IMR-90 (cell line): ENCODE measurements around the gene ADAM23. TPM values are rescaled to one million over a fixed set of nuclear protein-coding genes. Genes with fewer than 3 reads are reported as not detected.

ENCODE experiments used
- ATAC-seq: fragments of 200-7000 bp; cut with Tn5 transposase; 2 replicates; pipeline ENCODE4 v1.9.1; 2020; ENCODE audit warnings: low read depth, mild to moderate bottlenecking, moderate library complexity
- BruUV-seq: library from RNA; stranded (reverse); fragments of 400-500 nt; replicated peaks from 2 replicates; lab custom pipeline; 2021; lab: Mats Ljungman, UMichigan
- CTCF ChIA-PET: fragments of 300-600 bp; formaldehyde crosslinking; extraction: SDS; loops from one replicate; lab custom pipeline; 2021; ENCODE audit warnings: antibody characterized with exemption; lab: Yijun Ruan, JAX
- POLR2A ChIA-PET: fragments of 300-600 bp; sonication (Branson Sonifier 250); formaldehyde crosslinking; loops from one replicate; lab custom pipeline; 2022; ENCODE audit warnings: antibody characterized with exemption; ENCODE audit not compliant: unreplicated experiment; lab: Charles Lee
- DNase-seq: peaks from one replicate; pipeline ENCODE4 v3.0.0; 2013
- H2AFZ ChIP-seq: replicated peaks from 2 replicates; pipeline ENCODE3; 2013; ENCODE audit warnings: low read length, mild to moderate bottlenecking; ENCODE audit not compliant: poor library complexity
- H2AK5ac ChIP-seq: 2 replicates; pipeline ENCODE4 v1.6.1; 2013; ENCODE audit warnings: low read depth, low read length, inconsistent platforms
- H2AK9ac ChIP-seq: replicated peaks from 2 replicates; pipeline ENCODE3; 2013; ENCODE audit warnings: mild to moderate bottlenecking, low read depth, low read length, moderate library complexity; ENCODE audit not compliant: poor library complexity
- H2BK120ac ChIP-seq: 2 replicates; pipeline ENCODE4 v1.6.1; 2013; ENCODE audit warnings: low read depth, low read length, inconsistent platforms
- H2BK15ac ChIP-seq: 3 replicates; pipeline ENCODE4 v1.6.1; 2013; ENCODE audit warnings: low read depth, low read length, inconsistent platforms
- H2BK20ac ChIP-seq: 2 replicates; pipeline ENCODE4 v1.6.1; 2013; ENCODE audit warnings: low read depth, mild to moderate bottlenecking, inconsistent platforms, low read length, moderate library complexity
- H2BK5ac ChIP-seq: 2 replicates; pipeline ENCODE4 v1.6.1; 2013; ENCODE audit warnings: mild to moderate bottlenecking, low read depth, low read length, inconsistent platforms; ENCODE audit not compliant: poor library complexity, severe bottlenecking
- H3K14ac ChIP-seq: replicated peaks from 2 replicates; pipeline ENCODE4 v1.6.1; 2013; ENCODE audit warnings: low read depth, low read length, inconsistent platforms
- H3K18ac ChIP-seq: 2 replicates; pipeline ENCODE4 v1.6.1; 2013; ENCODE audit warnings: low read depth, low read length, control low read depth
- H3K23ac ChIP-seq: 2 replicates; pipeline ENCODE4 v1.6.1; 2013; ENCODE audit warnings: low read depth, low read length, inconsistent platforms
- H3K27ac ChIP-seq: 2 replicates; pipeline ENCODE4 v1.5.1; 2013; ENCODE audit warnings: mild to moderate bottlenecking, control low read depth, low read length; ENCODE audit not compliant: insufficient read depth
- H3K27me3 ChIP-seq: 2 replicates; pipeline ENCODE4 v1.6.1; 2013; ENCODE audit warnings: low read length; ENCODE audit not compliant: control insufficient read depth, insufficient read depth
- H3K36me3 ChIP-seq: 2 replicates; pipeline ENCODE4 v1.6.1; 2013; ENCODE audit warnings: low read length, mixed read lengths; ENCODE audit not compliant: control insufficient read depth, insufficient read depth
- H3K4ac ChIP-seq: 2 replicates; pipeline ENCODE4 v1.6.1; 2013; ENCODE audit warnings: low read depth, low read length, inconsistent platforms
- H3K4me1 ChIP-seq: 2 replicates; pipeline ENCODE4 v1.6.1; 2013; ENCODE audit warnings: low read length, mixed read lengths; ENCODE audit not compliant: control insufficient read depth, insufficient read depth
- H3K4me2 ChIP-seq: 2 replicates; pipeline ENCODE4 v1.6.1; 2013; ENCODE audit warnings: low read depth, mild to moderate bottlenecking, control low read depth, low read length, moderate library complexity
- H3K4me3 ChIP-seq: 2 replicates; pipeline ENCODE4 v1.5.1; 2013; ENCODE audit warnings: low read depth, mild to moderate bottlenecking, control low read depth, low read length, moderate library complexity; ENCODE audit not compliant: insufficient read depth
- H3K56ac ChIP-seq: 2 replicates; pipeline ENCODE4 v1.6.1; 2013; ENCODE audit warnings: low read length, inconsistent platforms; ENCODE audit not compliant: insufficient read depth; ENCODE audit errors: extremely low read depth
- H3K79me1 ChIP-seq, 2 experiments: 2 replicates each; pipeline ENCODE4 v1.6.1; 2013; ENCODE audit warnings: low read length in 2 of 2, inconsistent platforms in 1 of 2, low read depth in 1 of 2
- H3K9ac ChIP-seq: 2 replicates; pipeline ENCODE4 v1.6.1; 2013; ENCODE audit warnings: low read depth, low read length, control low read depth
- H3K9me1 ChIP-seq: 2 replicates; pipeline ENCODE4 v1.6.1; 2013; ENCODE audit warnings: low read length, inconsistent platforms; ENCODE audit not compliant: insufficient read depth
- H3K9me3 ChIP-seq: 2 replicates; pipeline ENCODE4 v1.6.1; 2013; ENCODE audit warnings: low read length; ENCODE audit not compliant: control insufficient read depth, insufficient read depth
- H4K20me1 ChIP-seq: 2 replicates; pipeline ENCODE4 v1.6.1; 2013; ENCODE audit warnings: low read length, inconsistent platforms; ENCODE audit not compliant: insufficient read depth
- H4K5ac ChIP-seq: 2 replicates; pipeline ENCODE4 v1.6.1; 2013; ENCODE audit warnings: mild to moderate bottlenecking, low read depth, low read length, control low read depth
- H4K8ac ChIP-seq, 2 experiments: 2 replicates each; pipeline ENCODE4 v1.6.1; 2013; ENCODE audit warnings: low read depth in 2 of 2, low read length in 2 of 2, control low read depth in 1 of 2, inconsistent platforms in 1 of 2
- H4K91ac ChIP-seq: 2 replicates; pipeline ENCODE4 v1.6.1; 2013; ENCODE audit warnings: low read depth, low read length, inconsistent platforms; ENCODE audit not compliant: insufficient read depth
- CEBPB ChIP-seq: IDR thresholded peaks from 2 replicates; pipeline ENCODE4 v1.6.1; 2012; ENCODE audit warnings: low read depth, low read length, improper control_type of control experiment
- CHD1 ChIP-seq: IDR thresholded peaks from 2 replicates; pipeline ENCODE4 v1.6.1; 2012; ENCODE audit warnings: low read depth, low read length, improper control_type of control experiment
- CTCF ChIP-seq: conservative IDR thresholded peaks from 2 replicates; pipeline ENCODE4 v1.5.1; 2012; ENCODE audit warnings: mild to moderate bottlenecking, low read depth, low read length, improper control_type of control experiment
- FOS ChIP-seq: fragments of 150-350 bp; IDR thresholded peaks from 2 replicates; pipeline ENCODE4 v1.6.1; 2016; ENCODE audit warnings: low read depth, low read length
- MAFK ChIP-seq: IDR thresholded peaks from 2 replicates; pipeline ENCODE4 v1.6.1; 2012; ENCODE audit warnings: low read depth, low read length, improper control_type of control experiment
- MAZ ChIP-seq: IDR thresholded peaks from 2 replicates; pipeline ENCODE4 v1.6.1; 2012; ENCODE audit warnings: low read depth, mild to moderate bottlenecking, low read length, improper control_type of control experiment, moderate library complexity, borderline replicate concordance
- MXI1 ChIP-seq: IDR thresholded peaks from 2 replicates; pipeline ENCODE4 v1.6.1; 2012; ENCODE audit warnings: low read depth, mild to moderate bottlenecking, low read length, moderate library complexity, borderline replicate concordance
- POLR2A ChIP-seq: IDR thresholded peaks from 2 replicates; pipeline ENCODE4 v1.6.1; 2012; ENCODE audit warnings: mild to moderate bottlenecking, low read depth, low read length
- RAD21 ChIP-seq: IDR thresholded peaks from 2 replicates; pipeline ENCODE4 v1.6.1; 2012; ENCODE audit warnings: low read length, improper control_type of control experiment
- RCOR1 ChIP-seq: IDR thresholded peaks from 2 replicates; pipeline ENCODE4 v1.6.1; 2012; ENCODE audit warnings: mild to moderate bottlenecking, low read length, improper control_type of control experiment; ENCODE audit not compliant: insufficient replicate concordance
- RFX5 ChIP-seq: IDR thresholded peaks from 2 replicates; pipeline ENCODE4 v1.8.0; 2012; ENCODE audit warnings: low read depth, mild to moderate bottlenecking, low read length, moderate library complexity
- SMC3 ChIP-seq: fragments of 150-350 bp; IDR thresholded peaks from 2 replicates; pipeline ENCODE4 v1.6.1; 2016; ENCODE audit warnings: low read depth, mild to moderate bottlenecking, antibody characterized with exemption, low read length, moderate library complexity
- WGBS, 2 experiments: methylation state at CpG; one replicate each; pipeline versions ENCODE4 v1.1.5 to v1.1.7; 2013; ENCODE audit warnings: missing lambda C conversion rate in 2 of 2; ENCODE audit not compliant: insufficient read length in 1 of 2; ENCODE audit errors: extremely low coverage in 2 of 2; 5-methylcytosine and 5-hydroxymethylcytosine counted together
- dilution Hi-C: fragments of 300-500 bp; cut with HindIII; formaldehyde crosslinking; loops from one replicate; pipeline ENCODE4 v1.14.3; 2018; ENCODE audit warnings: low sequenced_read_pairs; ENCODE audit not compliant: unreplicated experiment
- in situ Hi-C: fragments of 300-500 bp; cut with MboI; formaldehyde crosslinking; loops from 3 replicates; pipeline ENCODE4 v1.14.3; 2019; ENCODE audit warnings: low sequenced_read_pairs, inconsistent platforms, mixed read lengths
- intact Hi-C: fragments of 100-400 bp; cut with micrococcal nuclease; formaldehyde crosslinking; loops from 2 replicates; pipeline ENCODE4 v1.10.0; 2022
- polyA plus RNA-seq, 3 experiments: library from polyadenylated mRNA; depleted of rRNA; stranded (reverse); fragments of >200 nt; gene quantifications; 2 replicates each; pipeline ENCODE4 v1.2.3, GENCODE V29; 2012; ENCODE audit warnings: low replicate concordance in 1 of 3
- total RNA-seq: library from RNA; depleted of rRNA; stranded (reverse); fragments of >200 nt; gene quantifications from 2 replicates; pipeline ENCODE4 v1.2.3, GENCODE V29; 2012
- TF ChIP-seq, protein P1 (sequence below): fragments of 150-350 bp; IDR thresholded peaks from 2 replicates; pipeline ENCODE4 v1.6.1; 2016; ENCODE audit warnings: low read depth, mild to moderate bottlenecking, low read length, moderate library complexity, borderline replicate concordance

Gene ADAM23
- total and polyA plus RNA-seq, 2 of the 4 experiments (the other 2 are of a cell fraction), result 2.9 to 10.3 TPM

- no peak for ATAC-seq
- intact Hi-C loops, result no loop called here
- no peaks in the 10 kb centered on the region for H3K9me3 ChIP-seq
- no peak overlapping the region for H2BK20ac ChIP-seq
- in situ Hi-C loops, result no loop called here
- H2AK5ac ChIP-seq, result no peak overlapping the region
- TF ChIP-seq CEBPB (no peak), SMC3 (no peak), RFX5 (no peak), MAFK (no peak), CTCF (no peak), RCOR1 (no peak), RAD21 (no peak), MXI1 (no peak), POLR2A (no peak), FOS (no peak), CHD1 (no peak), MAZ (no peak)
- TF ChIP-seq, protein P1, sequence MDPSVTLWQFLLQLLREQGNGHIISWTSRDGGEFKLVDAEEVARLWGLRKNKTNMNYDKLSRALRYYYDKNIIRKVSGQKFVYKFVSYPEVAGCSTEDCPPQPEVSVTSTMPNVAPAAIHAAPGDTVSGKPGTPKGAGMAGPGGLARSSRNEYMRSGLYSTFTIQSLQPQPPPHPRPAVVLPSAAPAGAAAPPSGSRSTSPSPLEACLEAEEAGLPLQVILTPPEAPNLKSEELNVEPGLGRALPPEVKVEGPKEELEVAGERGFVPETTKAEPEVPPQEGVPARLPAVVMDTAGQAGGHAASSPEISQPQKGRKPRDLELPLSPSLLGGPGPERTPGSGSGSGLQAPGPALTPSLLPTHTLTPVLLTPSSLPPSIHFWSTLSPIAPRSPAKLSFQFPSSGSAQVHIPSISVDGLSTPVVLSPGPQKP, result no peak
- H2BK5ac ChIP-seq, result no peak overlapping the region
- no peak overlapping the region for H4K5ac ChIP-seq
- no peak overlapping the region for H3K4ac ChIP-seq
- H3K14ac ChIP-seq, result no peak overlapping the region
- H2BK120ac ChIP-seq, result no peak overlapping the region
- no peak overlapping the region for H2AK9ac ChIP-seq
- no peak overlapping the region for H4K8ac ChIP-seq
- no peak overlapping the region for H3K23ac ChIP-seq
- WGBS, 2 experiments, result 100% methylated on average over 2 of the region's 11 CpGs; no CpG with 5 or more reads in 1 of the 2 experiments
- no peaks in the 10 kb centered on the region for H3K27me3 ChIP-seq
- H2BK15ac ChIP-seq, result no peak overlapping the region
- H3K18ac ChIP-seq, result no peak overlapping the region
- no peak for DNase-seq
- no peak overlapping the region for H3K4me2 ChIP-seq
- H3K9ac ChIP-seq, result no peak overlapping the region
- ChIA-PET POLR2A (no interaction called here), CTCF (no interaction called here)
- no peaks in the 10 kb centered on the region for H3K4me1 ChIP-seq
- dilution Hi-C loops, result no loop called here
- H3K36me3 ChIP-seq, result peaks cover 2% of the 10 kb centered on the region; the same call in 1 of the 2 replicates
- no peak overlapping the region for H2AFZ ChIP-seq
- H3K27ac ChIP-seq, result no peak overlapping the region
- no peaks in the 10 kb centered on the region for H3K9me1 ChIP-seq
- BruUV-seq, result no TSS peak
- no peak overlapping the region for H3K4me3 ChIP-seq
- H3K79me1 ChIP-seq, result no peaks in the 10 kb centered on the region
- no peak overlapping the region for H4K91ac ChIP-seq
- H4K20me1 ChIP-seq, result no peaks in the 10 kb centered on the region
- no peak overlapping the region for H3K56ac ChIP-seq
These were observed 141.2 kb downstream of the ADAM23 start for GRCh38 chr2:206584323-206585116.
